Vagina (tissue), 2 donors: ENCODE measurements around the gene SGMS2. TPM values are rescaled to one million over a fixed set of nuclear protein-coding genes. Genes with fewer than 3 reads are reported as not detected.

Experiments used
- DNase-seq, 2 donors: peaks; one replicate each; pipeline ENCODE4 v3.0.0-alpha.2; 2017; ENCODE audit errors: extremely low spot score in 2 of 2
- H3K27ac ChIP-seq: fragments of 200-600 bp; sonication (generic); one replicate; pipeline ENCODE4 v1.5.1; 2019
- H3K27me3 ChIP-seq: fragments of 200-600 bp; sonication (generic); one replicate; pipeline ENCODE4 v1.5.1; 2019
- H3K36me3 ChIP-seq, 2 donors: fragments of 200-600 bp; sonication (generic); one replicate each; pipeline ENCODE4 v1.5.1; 2017 to 2019
- H3K4me1 ChIP-seq: fragments of 200-600 bp; sonication (generic); one replicate; pipeline ENCODE4 v1.5.1; 2019
- H3K4me3 ChIP-seq, 2 donors: fragments of 200-600 bp; sonication (generic); 1 replicate in 1 of 2; 2 replicates in 1 of 2; pipeline ENCODE4 v1.5.1; 2016 to 2019
- H3K9me3 ChIP-seq: fragments of 200-600 bp; sonication (generic); one replicate; pipeline ENCODE4 v1.5.1; 2019
- POLR2A ChIP-seq, 2 donors: fragments of 450-650 bp; IDR thresholded peaks; one replicate each; pipeline ENCODE4 v1.6.1; 2017; ENCODE audit warnings: antibody characterized with exemption in 2 of 2, mild to moderate bottlenecking in 2 of 2, moderate library complexity in 2 of 2
- POLR2AphosphoS5 ChIP-seq, 2 donors: sonication (generic); formaldehyde crosslinking; IDR thresholded peaks; one replicate each; pipeline ENCODE4 v1.9.0; 2017; ENCODE audit warnings: antibody characterized with exemption in 2 of 2, mild to moderate bottlenecking in 2 of 2, low read depth in 1 of 2; ENCODE audit not compliant: insufficient read depth in 1 of 2
- intact Hi-C: fragments of 100-400 bp; cut with DNase I; formaldehyde crosslinking; loops from one replicate; pipeline ENCODE4 v1.15.1; 2023
- total RNA-seq: library from RNA; depleted of rRNA; stranded (reverse); fragments of >200 nt; gene quantifications from one replicate; pipeline ENCODE4 v1.2.3, GENCODE V29; 2016
- TF ChIP-seq, protein P1 (sequence below), 3 experiments: fragments of 450-650 bp in 2 of 3; fragments of 200-600 bp in 1 of 3; sonication (generic) in 1 of 3; IDR thresholded peaks; one replicate each; pipeline ENCODE4 v1.5.1; 2017 to 2019; ENCODE audit warnings: antibody characterized with exemption in 3 of 3, mild to moderate bottlenecking in 2 of 3, moderate library complexity in 2 of 3

Gene SGMS2
- total RNA-seq, 1 donor from 2014 or later = 66.5 TPM

DNA sequence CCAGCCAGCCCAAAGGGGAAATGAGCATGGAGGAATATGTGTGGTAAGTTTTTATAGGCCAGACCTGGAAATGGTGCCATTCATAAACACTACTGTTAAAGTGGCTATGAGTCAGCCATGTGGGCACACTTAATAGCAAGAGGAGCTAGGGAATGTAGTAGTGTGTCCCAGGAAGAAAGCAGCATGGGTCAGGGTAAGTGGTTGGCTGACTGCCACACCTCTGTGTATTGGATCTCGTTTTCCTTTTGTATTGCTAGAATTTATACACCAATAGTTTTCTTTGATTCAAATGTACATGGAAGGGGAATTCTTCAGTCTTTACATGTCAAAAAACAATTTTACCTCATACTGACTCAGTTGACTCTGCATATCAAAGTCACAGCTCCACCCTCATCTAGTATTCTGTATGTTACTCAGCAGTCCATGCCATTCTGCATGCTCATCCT is 22.9 kb upstream of the SGMS2 start:
- H3K9me3 ChIP-seq = no peaks in the 10 kb centered on the region
- no peak overlapping the region for H3K27ac ChIP-seq
- H3K4me3 ChIP-seq = no peak overlapping the region
- H3K27me3 ChIP-seq = no peaks in the 10 kb centered on the region
- no peak for DNase-seq
- intact Hi-C loops = no loop called here
- no peaks in the 10 kb centered on the region for H3K36me3 ChIP-seq
- no peaks in the 10 kb centered on the region for H3K4me1 ChIP-seq
- no peak for TF ChIP-seq POLR2A (IDR thresholded peaks at IDR 0.05)
- TF ChIP-seq POLR2AphosphoS5 (IDR thresholded peaks at IDR 0.05; ENCODE audit: insufficient read depth in 1 of 2, low read depth in 1 of 2) = no peak
- TF ChIP-seq, protein P1, sequence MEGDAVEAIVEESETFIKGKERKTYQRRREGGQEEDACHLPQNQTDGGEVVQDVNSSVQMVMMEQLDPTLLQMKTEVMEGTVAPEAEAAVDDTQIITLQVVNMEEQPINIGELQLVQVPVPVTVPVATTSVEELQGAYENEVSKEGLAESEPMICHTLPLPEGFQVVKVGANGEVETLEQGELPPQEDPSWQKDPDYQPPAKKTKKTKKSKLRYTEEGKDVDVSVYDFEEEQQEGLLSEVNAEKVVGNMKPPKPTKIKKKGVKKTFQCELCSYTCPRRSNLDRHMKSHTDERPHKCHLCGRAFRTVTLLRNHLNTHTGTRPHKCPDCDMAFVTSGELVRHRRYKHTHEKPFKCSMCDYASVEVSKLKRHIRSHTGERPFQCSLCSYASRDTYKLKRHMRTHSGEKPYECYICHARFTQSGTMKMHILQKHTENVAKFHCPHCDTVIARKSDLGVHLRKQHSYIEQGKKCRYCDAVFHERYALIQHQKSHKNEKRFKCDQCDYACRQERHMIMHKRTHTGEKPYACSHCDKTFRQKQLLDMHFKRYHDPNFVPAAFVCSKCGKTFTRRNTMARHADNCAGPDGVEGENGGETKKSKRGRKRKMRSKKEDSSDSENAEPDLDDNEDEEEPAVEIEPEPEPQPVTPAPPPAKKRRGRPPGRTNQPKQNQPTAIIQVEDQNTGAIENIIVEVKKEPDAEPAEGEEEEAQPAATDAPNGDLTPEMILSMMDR (IDR thresholded peaks at IDR 0.05) = no peak

DNA sequence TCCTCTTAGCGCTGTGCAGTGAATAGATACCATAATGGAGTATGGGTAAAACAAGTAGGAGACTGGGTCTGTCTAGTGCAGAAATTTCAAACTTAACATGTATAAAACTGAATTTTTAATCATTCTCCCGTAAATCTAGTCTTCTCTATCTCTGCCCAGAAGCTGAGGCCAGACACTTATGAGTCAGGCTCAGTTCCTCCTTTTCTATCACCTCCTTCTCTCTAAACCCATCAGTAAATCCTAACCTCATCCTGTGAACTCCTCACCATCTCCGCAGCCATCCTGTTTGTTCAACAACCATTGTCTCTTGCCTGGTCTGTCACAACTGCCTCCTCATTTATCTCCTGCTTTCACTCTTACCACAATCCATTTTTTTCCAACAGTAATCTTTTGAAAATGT is 19.8 kb upstream of the SGMS2 start:
- Histone ChIP-seq H3K36me3 (no peaks in the 10 kb centered on the region), H3K27ac (no peak overlapping the region), H3K4me3 (no peak overlapping the region), H3K4me1 (no peaks in the 10 kb centered on the region), H3K27me3 (no peaks in the 10 kb centered on the region), H3K9me3 (no peaks in the 10 kb centered on the region)
- no peak for TF ChIP-seq POLR2A (IDR thresholded peaks at IDR 0.05)
- TF ChIP-seq POLR2AphosphoS5 (IDR thresholded peaks at IDR 0.05; ENCODE audit: insufficient read depth in 1 of 2, low read depth in 1 of 2) = no peak
- TF ChIP-seq, protein P1 (IDR thresholded peaks at IDR 0.05) = no peak
- DNase-seq = no peak
- intact Hi-C loops = no loop called here

DNA sequence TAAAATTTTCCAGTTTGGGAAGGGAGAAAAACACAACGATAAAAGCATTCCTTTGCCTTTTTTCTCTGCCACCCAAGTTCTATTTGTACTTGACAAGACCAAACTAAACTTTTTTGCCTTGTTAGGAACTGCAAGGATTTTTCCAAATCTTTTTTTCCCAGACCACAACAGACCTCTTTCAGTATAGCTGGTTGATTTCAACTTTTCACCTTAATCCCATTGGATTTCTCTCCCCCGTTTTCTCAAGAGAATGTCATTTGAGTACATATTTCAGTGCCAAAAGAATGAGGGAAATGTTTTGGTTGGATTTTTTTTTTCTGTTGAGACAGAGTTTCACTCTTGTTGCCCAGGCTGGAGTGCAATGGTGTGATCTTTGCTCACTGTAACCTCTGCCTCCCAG is 18.5 kb upstream of the SGMS2 start:
- H3K36me3 ChIP-seq = no peaks in the 10 kb centered on the region
- DNase-seq = no peak
- TF ChIP-seq, protein P1 (IDR thresholded peaks at IDR 0.05) = no peak
- TF ChIP-seq POLR2AphosphoS5 (IDR thresholded peaks at IDR 0.05; ENCODE audit: insufficient read depth in 1 of 2, low read depth in 1 of 2) (no peak), POLR2A (IDR thresholded peaks at IDR 0.05) (no peak)
- H3K4me3 ChIP-seq = no peak overlapping the region
- H3K27ac ChIP-seq = no peak overlapping the region
- no peaks in the 10 kb centered on the region for H3K27me3 ChIP-seq
- H3K4me1 ChIP-seq = no peaks in the 10 kb centered on the region
- H3K9me3 ChIP-seq = no peaks in the 10 kb centered on the region
- intact Hi-C loops = no loop called here

DNA sequence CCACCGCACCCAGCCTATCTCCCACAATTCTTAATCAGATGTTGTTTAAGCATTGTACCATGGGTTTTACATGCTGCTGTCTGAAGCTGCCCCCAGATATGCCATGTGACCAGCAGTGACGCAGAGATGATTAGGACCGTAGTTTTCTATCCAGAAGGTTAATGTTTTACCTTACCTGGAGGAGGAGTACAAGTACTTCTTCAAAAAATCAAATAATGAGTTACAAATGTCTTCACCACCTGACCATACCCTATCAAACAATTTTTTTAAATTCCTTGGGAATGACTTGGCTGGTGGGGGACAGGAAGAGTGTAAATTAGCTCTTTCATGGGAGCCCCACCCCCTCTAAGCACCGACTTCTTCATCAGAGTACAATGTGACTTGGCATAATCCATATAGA is 16.2 kb upstream of the SGMS2 start:
- no peaks in the 10 kb centered on the region for H3K9me3 ChIP-seq

DNA sequence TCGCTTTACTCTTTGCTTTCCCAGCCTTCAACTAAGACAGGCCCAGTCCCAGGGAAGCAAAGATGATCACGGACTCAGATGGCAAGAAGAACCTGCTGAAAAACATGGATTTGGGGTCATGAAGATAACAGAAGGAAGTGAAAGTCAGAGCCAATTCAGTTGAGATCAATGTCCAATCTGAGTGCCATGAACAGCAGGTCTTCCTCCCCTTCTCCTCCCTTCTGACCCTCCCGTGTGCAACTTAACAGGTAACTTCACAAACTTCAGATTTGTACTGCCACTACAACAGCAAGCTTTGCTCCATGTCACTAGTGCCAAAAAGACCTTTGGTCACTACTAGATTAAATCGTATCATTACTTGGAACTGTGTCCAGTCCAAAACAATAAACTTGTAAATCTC is 15.5 kb upstream of the SGMS2 start:
- H3K36me3 ChIP-seq = no peaks in the 10 kb centered on the region
- no peaks in the 10 kb centered on the region for H3K9me3 ChIP-seq
- H3K27ac ChIP-seq = no peak overlapping the region
- TF ChIP-seq POLR2AphosphoS5 (IDR thresholded peaks at IDR 0.05; ENCODE audit: insufficient read depth in 1 of 2, low read depth in 1 of 2) = no peak
- no peak for TF ChIP-seq POLR2A (IDR thresholded peaks at IDR 0.05)
- TF ChIP-seq, protein P1 (IDR thresholded peaks at IDR 0.05) = no peak
- intact Hi-C loops = no loop called here
- no peaks in the 10 kb centered on the region for H3K4me1 ChIP-seq
- DNase-seq = no peak
- H3K4me3 ChIP-seq = no peak overlapping the region
- H3K27me3 ChIP-seq = no peaks in the 10 kb centered on the region

More for the DNA sequence above, 16.2 kb upstream of the SGMS2 start:
- H3K36me3 ChIP-seq = no peaks in the 10 kb centered on the region
- no peak for DNase-seq
- TF ChIP-seq, protein P1 (IDR thresholded peaks at IDR 0.05) = no peak
- no peak for TF ChIP-seq POLR2AphosphoS5 (IDR thresholded peaks at IDR 0.05; ENCODE audit: insufficient read depth in 1 of 2, low read depth in 1 of 2)
- no peak for TF ChIP-seq POLR2A (IDR thresholded peaks at IDR 0.05)
- H3K27ac ChIP-seq = no peak overlapping the region
- no peaks in the 10 kb centered on the region for H3K27me3 ChIP-seq
- no peak overlapping the region for H3K4me3 ChIP-seq
- intact Hi-C loops = no loop called here
- H3K4me1 ChIP-seq = no peaks in the 10 kb centered on the region
